Non-pigmented ciliary epithelial cell (primary cell): Measurements from ENCODE around the gene PREX1.
"Not testable (repeated sequence)": the region's sequence is repeated elsewhere in the genome, so short reads cannot be mapped to it uniquely, and the experiment has no call there.

ENCODE experiments used
- DNase-seq: peaks from one replicate; pipeline ENCODE4 v3.0.0-alpha.2; 2010; ENCODE audit warnings: low read depth

The PREX1 gene

DNA sequence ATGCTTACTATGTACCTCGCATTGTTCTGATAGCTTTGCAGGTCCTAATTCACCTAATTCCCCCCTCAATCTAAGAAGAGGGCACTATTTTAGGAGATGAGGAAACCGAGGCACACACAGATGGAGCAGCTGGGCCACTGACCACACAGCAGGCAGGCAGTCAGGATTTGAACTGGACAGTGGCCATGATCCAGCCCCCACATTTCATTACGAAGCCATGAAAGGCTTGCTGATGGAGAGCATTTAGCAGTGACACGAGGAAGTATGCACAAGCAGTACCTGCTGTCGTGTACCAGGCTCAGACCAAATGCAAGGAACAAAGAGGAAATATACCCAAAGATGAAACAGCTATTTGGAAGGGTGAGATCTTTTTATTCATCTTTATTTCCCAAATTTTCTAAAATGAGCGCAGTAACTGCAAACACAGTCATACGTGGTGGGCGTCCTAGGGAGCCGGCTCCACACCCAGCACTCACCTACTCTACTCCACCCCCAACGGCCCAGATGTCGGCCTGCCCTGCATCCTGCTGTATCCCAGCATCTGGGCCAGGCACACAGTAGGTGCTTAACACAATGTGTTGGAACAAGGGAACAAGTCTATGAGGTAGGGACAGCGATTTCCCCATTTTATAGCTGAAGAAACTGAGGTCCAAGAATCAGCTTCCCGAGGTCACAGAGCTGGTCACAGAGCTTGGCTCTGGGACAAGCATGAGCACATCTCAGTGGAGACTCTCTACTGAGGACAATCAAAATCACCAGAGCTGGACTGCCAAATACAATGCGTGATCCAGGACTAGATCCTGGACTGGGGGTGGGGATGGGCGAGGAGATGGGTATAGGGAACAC lies 15.0 kb downstream of the PREX1 start:
- no peak for DNase-seq

DNA sequence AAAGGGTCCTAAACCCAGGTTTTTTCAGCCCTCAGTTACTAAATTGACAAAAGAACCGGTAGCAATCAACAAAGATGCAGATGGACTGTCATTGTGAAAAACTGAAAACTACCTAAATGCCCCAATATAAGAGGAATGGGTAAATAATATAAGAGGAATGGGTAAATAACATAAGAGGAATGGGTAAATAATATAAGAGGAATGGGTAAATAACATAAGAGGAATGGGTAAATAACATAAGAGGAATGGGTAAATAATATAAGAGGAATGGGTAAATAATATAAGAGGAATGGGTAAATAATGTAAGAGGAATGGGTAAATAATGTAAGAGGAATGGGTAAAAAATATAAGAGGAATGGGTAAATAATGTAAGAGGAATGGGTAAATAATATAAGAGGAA lies 15.7 kb downstream of the PREX1 start:
- not testable (repeated sequence) for DNase-seq

DNA sequence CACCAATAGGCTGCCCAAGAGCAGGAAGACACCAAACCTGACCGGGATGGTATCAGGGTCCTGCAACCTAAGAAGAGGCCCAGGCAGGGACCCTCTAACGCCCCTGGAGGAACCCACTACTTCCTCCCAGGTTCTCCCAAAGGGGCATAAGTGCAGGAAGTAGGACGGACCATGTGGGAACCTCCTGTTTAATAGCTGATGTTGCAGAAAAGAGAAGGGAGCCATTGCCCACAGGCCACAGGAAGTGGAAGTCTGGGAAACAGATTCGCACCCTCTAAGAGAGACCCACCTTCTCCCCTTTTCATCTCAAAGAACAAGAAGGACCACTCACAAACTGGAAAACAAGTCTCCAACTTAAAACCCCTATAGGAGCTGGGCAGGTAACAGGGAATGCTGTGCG lies 18.1 kb downstream of the PREX1 start:
- DNase-seq: no peak

DNA sequence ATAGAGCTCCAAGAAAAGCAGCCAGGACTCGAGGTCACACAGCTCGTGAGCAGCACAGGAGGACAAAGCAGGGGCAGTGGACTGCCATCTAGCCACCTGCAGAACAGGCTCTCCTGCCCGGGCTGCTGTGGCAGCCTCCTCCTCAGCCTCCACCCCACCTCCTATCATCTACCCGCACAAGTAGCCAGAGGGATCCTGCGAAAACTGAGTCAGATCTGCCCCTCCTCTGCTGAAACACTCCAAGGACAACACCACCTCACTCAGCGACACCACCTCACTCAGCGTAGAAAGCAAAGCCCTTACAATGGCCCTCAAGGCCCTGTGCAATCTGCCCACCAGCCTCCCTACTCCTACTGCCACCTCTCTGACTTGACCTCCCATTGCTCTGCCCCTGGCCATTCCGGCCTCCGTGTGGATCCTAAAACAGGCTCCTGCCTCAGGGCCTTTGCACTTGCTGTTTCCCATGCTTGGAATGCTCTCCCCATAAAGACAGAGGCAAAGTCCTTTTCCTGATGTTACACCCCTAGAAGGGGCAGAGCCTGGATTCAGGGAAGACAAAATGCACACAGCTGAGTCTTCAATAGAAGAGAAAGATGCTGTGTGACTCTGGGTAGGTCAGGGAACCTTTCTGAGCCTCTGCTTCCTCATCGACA lies 19.3 kb downstream of the PREX1 start:
- no peak for DNase-seq

DNA sequence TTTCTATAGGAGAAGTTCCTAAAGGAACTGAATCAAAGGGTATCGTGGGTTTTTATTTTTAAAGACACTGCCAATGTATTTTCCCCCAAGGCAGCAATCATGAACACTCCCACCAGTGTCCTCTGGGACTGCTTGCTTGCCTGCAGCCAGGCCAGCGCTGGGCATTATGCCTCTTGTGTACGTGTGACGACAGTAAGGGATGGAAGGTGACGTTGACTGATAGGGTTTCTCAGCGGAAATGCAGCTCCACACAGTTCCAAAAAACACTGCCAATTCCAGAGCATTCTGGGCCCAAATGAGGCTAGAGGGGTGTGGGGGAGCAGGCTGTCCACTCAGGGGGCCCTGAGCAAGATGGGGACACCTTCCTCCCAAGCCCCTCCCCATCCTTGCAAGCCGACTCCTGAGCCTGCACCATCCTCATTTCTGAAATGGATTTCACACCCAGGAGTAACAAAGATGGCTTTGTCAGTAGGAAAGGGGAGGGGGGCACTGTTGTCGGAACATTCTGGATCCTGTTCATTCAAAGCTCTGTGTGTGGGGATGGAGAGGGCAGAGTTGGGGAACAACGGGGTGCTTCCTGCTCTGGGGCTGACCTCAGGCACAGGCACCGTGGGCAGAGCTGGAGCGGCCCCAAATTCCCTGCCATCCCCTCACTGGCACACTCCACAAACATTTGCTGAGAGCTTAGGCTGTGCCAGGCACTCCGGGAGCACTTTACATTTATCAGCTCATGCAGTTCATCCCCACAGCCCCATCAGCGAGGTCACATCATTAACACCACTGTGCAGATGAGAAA lies 20.0 kb downstream of the PREX1 start:
- no peak for DNase-seq

DNA sequence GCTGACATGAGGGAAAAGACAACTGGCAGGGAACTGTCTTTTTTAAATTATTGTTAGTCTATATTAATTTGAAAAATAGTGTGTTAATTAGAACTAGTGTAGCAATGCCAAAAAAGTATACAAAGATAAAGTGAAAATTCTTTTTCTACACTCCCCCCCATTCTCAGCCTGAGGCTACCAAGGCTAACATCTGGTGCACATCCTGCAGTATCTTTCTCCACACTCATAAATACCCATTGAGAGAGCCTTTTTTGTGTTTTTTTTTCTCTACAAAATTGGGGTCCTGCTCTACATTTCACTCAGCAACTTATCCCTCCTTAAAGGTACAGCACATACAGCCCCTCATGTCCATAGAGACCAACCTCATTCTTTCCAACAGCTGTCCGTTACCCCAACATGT lies 20.7 kb downstream of the PREX1 start:
- no peak for DNase-seq

DNA sequence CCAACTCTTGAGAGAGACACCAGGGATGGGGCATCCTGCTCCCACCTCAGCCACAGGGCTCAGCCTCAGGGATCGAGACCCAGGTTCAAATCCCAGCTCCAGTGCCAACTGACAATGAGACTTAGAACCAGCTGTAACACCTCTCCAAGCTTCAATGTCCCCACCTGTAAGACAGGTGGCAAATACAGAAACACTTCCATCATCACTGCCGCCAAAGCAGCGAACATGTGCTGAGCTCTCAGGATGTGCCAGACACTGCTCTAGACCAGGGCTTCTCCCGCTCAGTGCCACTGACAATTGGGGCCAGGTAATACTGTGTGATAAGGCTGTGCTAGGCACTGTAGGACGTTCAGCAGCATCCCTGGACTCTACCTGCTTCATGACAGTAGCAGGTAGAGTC lies 22.1 kb downstream of the PREX1 start:
- no peak for DNase-seq

DNA sequence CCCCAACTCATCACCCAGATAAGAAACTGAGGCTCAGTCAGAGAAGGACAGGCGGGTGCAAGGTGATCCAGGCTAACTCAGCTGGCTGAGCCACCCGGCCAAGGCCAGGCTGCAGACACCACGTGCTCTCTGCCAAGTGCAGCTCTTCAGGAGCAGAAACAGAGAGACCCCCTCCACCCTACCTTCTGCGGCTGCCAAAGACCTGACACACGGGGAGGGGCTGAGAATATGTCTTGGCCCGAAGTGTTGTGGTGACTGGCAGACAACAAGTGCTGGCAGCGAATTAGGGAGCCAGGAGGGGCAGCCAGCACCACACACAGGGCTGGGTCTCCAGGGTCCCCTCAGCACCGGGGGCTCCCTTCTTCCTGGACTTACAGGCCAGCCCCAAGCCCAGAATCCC lies 22.5 kb downstream of the PREX1 start:
- no peak for DNase-seq

DNA sequence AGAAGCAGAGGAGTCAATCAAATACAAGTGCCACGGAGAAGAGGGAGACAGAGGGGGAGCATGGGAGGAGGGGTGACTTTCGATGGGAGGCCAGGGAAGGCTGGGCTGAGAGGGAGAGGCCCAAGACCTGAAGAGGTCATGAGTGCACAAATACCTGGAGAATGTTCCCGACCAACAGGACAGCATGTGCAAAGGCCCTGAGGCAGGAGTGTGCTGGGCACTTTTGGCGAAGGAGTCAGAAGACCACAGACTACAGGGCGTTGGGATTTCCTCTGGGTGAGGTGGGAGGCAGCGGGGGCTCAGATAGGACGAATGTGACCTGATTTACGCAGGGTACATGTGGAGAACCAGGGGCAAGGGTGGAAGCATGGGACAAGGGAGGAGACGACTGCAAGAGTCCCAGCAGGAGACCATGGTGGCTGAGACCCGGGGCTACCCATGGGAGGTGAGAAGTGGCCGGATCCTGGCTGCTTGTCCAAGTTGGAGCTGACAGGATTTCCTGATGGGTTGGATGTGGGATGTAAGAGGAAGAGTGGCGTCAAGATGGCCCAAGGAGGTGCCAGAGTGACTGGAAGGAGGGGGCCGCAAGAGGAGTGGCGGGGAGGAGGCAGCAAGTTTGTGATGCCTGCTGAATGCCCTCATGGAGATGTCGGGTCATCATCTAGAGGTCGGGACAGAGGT lies 23.4 kb downstream of the PREX1 start:
- no peak for DNase-seq

DNA sequence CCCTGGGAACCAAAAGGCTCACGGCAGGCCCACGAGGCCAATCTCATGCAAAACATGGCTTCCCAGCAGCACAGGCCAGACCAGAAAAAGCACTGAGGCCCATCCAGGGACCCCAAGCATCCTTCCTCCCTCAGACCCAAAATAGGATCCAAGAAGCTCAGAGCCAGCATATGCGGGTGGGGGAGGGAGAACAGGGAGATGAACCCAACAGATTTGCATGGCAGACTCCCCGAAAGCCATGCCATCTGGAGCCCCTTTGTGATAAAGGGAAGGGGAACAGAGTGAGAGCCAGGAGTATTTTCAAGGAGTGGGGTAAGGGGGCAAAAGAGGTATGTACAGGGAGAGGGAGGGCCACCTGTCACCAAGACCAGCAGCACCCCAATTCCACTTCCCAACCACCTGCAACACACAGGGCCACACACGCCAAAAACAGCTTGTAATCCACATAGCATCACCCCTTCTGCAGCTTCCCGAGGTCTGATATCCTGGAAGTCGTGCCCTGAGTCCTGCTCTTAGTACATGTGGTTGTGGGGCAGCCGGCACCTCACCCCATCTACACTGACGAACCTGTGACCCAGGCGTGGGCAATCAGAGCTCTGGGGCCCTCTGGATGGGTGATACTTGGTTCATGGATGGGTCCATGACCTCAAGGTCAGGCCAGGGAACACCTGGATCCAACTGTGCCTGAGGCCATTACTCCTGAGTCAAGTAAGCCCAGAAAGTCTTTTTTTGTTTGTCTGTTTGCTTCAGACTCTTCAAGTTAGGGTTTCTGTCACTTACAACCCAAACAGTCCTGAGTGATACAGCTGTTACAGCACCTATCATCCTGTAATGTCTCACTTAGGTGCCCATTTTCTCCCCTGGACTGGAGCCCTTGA lies 24.4 kb downstream of the PREX1 start:
- no peak for DNase-seq

DNA sequence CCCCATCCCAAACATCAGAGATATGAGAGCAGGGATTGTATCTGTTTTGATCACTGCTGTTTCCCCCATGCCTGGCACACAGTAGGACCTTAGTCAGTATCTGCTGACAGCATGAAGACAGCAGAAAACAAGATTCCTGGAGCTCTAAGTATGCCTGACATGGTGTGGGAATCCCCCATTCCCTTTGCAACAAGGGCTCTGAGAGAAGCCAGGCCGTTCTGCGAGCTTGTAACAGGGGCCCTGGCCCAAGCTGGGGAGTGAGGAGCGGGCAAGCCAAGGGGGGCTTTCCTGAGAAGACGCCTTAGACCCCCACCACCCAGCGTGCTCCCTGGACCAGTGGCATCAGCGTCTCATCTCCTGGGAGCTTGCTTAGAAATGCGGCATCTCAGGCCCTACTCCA lies 25.2 kb downstream of the PREX1 start:
- DNase-seq: no peak

DNA sequence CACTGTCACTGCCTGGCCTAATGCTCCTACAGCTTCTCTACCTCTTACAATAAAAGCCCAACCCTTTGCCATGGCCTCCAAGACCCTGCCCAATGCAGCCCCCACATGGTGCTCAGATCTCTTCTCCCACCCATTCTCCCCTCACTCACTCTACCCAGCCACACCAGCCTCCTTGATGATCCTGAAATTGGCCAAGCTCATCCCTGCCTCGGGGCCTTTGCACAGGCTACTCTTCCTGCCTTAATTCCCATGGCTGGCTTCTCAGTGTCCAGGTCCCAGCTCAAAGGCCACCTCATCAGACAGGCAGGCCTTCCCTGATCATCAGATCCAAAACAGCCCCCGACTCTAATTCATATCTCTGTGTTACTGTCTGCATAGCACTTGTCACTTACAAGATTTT lies 25.6 kb downstream of the PREX1 start:
- DNase-seq: no peak

DNA sequence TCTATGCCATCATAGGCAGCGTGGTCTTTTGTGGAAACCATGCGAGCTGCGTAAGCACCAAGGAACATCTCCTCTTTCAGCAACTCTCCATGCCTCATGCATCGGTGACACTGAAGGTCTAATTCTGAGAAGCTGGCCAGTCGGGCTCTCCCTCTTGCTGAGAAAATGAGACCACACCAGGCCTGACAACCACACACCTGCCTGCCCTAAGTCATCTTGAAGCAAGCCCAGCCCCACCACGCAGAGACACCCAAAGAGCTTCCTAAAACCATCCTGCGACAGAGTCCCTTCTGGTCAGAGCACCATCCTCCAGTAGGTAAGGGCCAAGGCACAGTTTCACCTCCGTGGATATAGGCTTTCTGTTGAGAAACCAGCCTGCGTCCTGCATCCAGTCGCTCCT lies 26.6 kb downstream of the PREX1 start:
- DNase-seq: no peak

DNA sequence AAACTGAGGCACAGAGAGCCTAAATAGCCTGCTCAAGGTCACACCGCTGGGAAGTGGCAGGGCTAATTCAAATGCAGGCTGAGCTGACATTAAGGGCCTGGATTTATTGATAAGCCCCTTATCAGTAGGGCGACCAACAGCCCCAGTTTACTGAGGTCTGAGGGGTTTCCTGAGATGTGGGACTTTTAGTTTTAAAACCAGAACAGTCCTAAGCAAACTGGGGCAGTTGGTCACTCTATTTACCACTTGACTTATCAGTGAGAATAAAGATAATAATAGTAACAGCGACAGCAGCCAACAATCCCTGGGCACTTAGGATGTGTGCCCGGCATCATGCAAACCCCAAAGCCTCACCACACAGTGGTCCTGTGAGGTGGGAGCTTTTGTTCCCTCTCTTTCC lies 27.6 kb downstream of the PREX1 start:
- DNase-seq: no peak

DNA sequence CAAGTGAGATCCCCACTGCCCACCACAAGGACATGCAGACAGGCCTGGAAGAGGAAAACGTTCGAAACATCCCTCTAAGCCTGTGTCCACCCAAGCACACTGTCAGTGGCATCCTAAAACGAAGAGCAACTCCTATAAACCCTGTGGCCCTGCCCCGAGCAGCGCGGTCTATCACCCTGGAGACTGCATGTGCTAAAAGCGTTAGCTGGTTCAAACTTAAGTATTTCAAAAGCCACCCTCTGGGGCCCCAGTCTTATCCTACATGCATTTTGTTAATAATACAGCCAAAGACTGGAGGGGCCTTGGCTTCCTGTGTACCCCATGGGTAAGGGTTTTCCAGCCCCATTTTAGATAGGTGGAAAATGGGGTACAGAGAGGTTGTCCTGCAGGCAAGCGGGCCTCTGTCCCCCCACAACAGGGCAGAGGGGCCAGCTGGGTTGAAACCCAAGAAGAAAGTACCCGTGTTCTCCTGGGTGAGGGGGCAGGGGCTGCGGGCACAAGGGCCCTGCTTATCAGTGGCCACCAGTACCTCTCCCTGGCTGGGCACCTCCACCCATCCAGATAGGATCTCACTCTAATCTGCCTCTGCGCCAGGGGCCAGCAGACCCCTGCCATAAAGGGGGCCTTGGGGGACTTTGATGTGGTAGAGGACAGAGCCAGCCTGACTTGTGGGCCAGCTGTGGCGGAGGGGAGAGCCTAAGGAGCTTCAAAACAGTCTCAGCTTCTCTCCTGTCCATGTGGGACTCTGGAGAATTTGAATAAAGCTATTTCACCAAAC lies 28.3 kb downstream of the PREX1 start:
- DNase-seq: no peak

DNA sequence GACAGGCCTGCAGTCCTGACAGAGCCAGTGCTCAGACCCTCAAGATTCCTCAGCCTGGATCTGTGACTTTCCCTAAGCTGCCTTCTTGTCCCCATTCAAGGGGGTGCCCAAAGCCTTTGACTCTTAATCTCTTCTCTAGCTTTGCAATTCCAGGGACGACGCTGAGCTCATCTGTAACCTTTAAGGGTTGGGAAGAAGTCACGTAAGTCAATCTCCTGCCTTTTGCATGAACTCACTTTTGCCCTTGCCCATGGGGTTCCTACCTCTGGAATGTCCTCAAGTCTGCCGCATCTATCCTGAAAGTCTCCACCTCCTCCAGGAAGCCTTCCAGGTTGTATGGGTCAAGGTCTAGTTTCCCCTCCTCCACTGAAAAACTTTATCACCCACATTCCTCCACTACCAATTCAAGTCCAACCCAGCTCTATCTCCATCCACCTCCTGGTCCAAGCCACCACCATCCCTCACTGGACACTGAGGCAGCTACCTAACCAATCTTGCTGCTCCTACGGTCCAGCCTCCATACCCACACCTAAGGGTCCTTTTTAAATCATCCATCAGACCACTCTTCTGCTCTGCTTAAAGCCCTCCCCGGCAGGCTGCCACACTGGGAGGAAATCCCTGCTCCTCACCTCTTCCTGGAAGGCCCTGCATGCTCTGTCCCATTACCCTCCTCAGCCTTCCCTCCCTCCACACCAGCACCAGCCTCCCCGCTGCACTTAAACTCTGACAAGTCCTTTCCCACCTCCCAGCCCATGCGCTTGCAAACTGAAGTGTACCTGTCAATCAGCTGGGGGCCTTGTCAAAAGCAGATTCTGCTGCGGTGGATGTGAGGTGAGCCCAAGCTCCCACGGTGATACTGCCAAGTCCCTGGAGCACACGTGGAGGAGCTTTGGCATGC lies 29.7 kb downstream of the PREX1 start:
- DNase-seq: no peak

DNA sequence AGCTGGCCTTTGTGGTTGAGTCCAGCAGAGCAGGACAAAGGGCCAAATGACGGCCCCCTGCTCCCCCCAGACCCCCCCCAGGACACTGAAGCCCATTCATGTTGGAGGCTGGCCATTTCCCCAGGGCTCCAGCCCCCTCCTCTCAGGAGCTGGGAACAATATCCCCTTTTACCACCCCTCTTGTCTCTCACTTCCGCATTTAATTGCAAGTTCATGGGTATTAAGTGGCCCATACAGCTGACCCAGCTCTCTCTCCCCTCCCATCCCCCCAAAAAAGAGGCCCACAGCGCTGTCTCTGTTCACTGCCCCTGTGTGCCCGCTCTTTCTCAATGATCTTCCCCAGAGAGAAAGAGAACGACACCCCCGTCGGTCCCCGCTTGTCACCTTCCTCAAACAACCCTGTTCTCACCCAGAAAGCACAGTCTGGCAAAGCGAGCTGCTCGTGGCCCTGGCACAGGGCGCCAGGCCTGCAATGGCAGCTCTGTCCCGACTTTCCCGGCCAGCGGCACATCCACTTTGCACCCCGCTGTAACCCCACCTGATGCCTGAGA lies 30.4 kb downstream of the PREX1 start:
- no peak for DNase-seq

DNA sequence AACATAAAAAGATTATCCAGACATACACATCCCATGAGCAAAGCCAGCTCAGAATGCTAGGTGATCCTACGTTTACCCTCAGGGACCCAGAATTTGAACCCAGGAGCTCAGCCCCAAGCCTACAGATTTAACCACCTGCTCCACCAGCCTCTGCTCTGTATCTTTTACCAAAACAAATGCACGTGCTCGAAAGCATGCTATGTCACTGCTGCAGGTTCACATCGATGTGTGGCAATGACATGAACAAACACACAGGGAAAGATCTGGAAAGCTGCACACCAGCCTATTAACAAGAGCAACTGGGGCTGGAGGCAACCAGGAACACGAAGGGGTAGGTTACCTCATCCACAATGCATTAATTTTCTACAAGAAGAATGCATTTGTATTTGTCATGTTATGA lies 32.1 kb downstream of the PREX1 start:
- no peak for DNase-seq

DNA sequence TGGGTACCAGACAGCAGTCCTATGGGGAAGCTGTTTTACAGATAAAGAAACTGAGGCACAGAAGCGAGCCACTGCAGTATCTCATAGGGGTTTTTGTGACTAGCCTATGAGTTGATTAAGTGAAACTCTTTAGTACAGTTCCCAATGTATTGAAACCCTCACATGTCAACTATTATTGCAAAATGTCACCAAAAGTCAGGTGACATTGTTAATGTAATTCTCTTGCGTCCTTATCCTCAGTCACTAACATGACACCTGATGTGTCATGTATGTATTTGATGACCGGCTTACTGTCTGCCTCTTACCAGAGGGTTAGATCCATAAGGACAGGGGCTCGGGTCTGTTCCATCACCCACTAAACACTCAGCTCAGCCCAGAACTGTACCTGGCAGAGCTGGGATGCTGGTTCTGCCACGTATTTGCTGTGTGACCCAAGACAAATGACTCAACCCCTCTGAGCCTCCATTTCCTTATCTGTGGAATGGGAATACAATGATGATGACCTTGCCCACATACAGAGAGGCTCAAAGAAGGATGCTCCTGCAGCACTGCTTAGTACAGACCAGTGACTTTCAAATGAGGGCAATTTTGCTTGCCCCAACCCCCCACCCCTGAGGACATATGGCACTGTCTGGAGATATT lies 32.9 kb downstream of the PREX1 start:
- no peak for DNase-seq
